HEK293 (cell line): ENCODE measurements around the gene CALHM2.

Experiments used
- CTCF ChIA-PET: fragments of 350-600 bp; formaldehyde crosslinking; extraction: SDS; loops from one replicate; lab custom pipeline; 2021; ENCODE audit warnings: antibody characterized with exemption; lab: Yijun Ruan, JAX
- POLR2A ChIA-PET: fragments of 300-600 bp; formaldehyde crosslinking; extraction: SDS; loops from one replicate; lab custom pipeline; 2020; ENCODE audit warnings: antibody characterized with exemption, inconsistent platforms; lab: Yijun Ruan, JAX
- H3K27ac ChIP-seq: fragments of 200-500 bp; sonication (Bioruptor generic); 2 replicates; pipeline ENCODE4 v1.5.1; 2014; ENCODE audit warnings: low read depth, low read length, control low read depth, inconsistent platforms; ENCODE audit errors: extremely low read depth
- H3K36me3 ChIP-seq, 2 experiments: fragments of 200-500 bp in 1 of 2; sonication (Bioruptor generic) in 1 of 2; 1 replicate in 1 of 2; 2 replicates in 1 of 2; pipeline ENCODE4 v1.5.1; 2014 to 2017; ENCODE audit warnings: inconsistent platforms in 2 of 2, low read length in 2 of 2; ENCODE audit not compliant: control insufficient read depth in 2 of 2, insufficient read depth in 1 of 2
- H3K4me1 ChIP-seq: fragments of 200-500 bp; sonication (Bioruptor generic); 2 replicates; pipeline ENCODE4 v1.5.1; 2014; ENCODE audit warnings: mild to moderate bottlenecking, low read length, inconsistent platforms; ENCODE audit not compliant: control insufficient read depth, insufficient read depth
- H3K4me3 ChIP-seq: 2 replicates; pipeline ENCODE4 v1.5.1; 2011; ENCODE audit warnings: low read depth, mild to moderate bottlenecking, control low read depth, low read length, moderate library complexity
- H3K9me3 ChIP-seq: fragments of 200-500 bp; sonication (Bioruptor generic); 2 replicates; pipeline ENCODE4 v1.5.1; 2014; ENCODE audit warnings: low read depth, low read length, inconsistent platforms; ENCODE audit not compliant: control insufficient read depth, insufficient read depth
- GLIS2 ChIP-seq: fragments of 450-650 bp; formaldehyde crosslinking; IDR thresholded peaks from 2 replicates; pipeline ENCODE4 v1.5.1; 2016; ENCODE audit warnings: missing biosample characterization, missing genetic modification characterization
- KLF9 ChIP-seq: fragments of 450-650 bp; formaldehyde crosslinking; IDR thresholded peaks from 2 replicates; pipeline ENCODE4 v1.5.1; 2016; ENCODE audit warnings: missing biosample characterization, missing genetic modification characterization, low read depth
- REPIN1 ChIP-seq: fragments of 450-650 bp; formaldehyde crosslinking; IDR thresholded peaks from 2 replicates; pipeline ENCODE4 v1.5.1; 2017; ENCODE audit warnings: missing biosample characterization, missing genetic modification characterization, low read depth
- ZEB2 ChIP-seq: fragments of 450-650 bp; formaldehyde crosslinking; IDR thresholded peaks from 2 replicates; pipeline ENCODE4 v1.5.1; 2016; ENCODE audit warnings: missing biosample characterization, missing genetic modification characterization
- ZNF132 ChIP-seq: fragments of 450-650 bp; formaldehyde crosslinking; IDR thresholded peaks from 2 replicates; pipeline ENCODE4 v1.5.1; 2017; ENCODE audit warnings: missing biosample characterization, missing genetic modification characterization, borderline replicate concordance
- ZNF350 ChIP-seq: fragments of 450-650 bp; formaldehyde crosslinking; IDR thresholded peaks from 2 replicates; pipeline ENCODE4 v1.5.0; 2017; ENCODE audit warnings: missing biosample characterization, mild to moderate bottlenecking, missing genetic modification characterization
- ZNF398 ChIP-seq: fragments of 450-650 bp; formaldehyde crosslinking; IDR thresholded peaks from 2 replicates; pipeline ENCODE4 v1.5.1; 2017; ENCODE audit warnings: missing biosample characterization, missing genetic modification characterization
- TF ChIP-seq, protein P1 (sequence below): sonication (generic); formaldehyde crosslinking; IDR thresholded peaks from 2 replicates; pipeline ENCODE4 v1.8.1; 2022; ENCODE audit warnings: mild to moderate bottlenecking, moderate library complexity, missing genetic modification reagents
- TF ChIP-seq, protein P2 (sequence below): fragments of 450-650 bp; formaldehyde crosslinking; IDR thresholded peaks from 2 replicates; pipeline ENCODE4 v1.5.1; 2016; ENCODE audit warnings: missing biosample characterization, missing genetic modification characterization, low read depth
- TF ChIP-seq, protein P3 (sequence below): fragments of 450-650 bp; formaldehyde crosslinking; IDR thresholded peaks from 2 replicates; pipeline ENCODE4 v1.5.1; 2017; ENCODE audit warnings: missing biosample characterization, missing genetic modification characterization
- TF ChIP-seq, protein P4 (sequence below): fragments of 450-650 bp; formaldehyde crosslinking; conservative IDR thresholded peaks from 2 replicates; pipeline ENCODE4 v1.5.1; 2016; ENCODE audit warnings: low read depth, missing biosample characterization, missing genetic modification characterization

The CALHM2 gene

GRCh38 chr10:103452506-103453230 is 498 bp upstream of the CALHM2 start:
- H3K9me3 ChIP-seq, result no peaks in the 10 kb centered on the region
- peaks cover 5 to 25% of the 10 kb centered on the region in 2 experiments; a peak in 2 of 3 replicates for H3K36me3 ChIP-seq
- ChIA-PET CTCF (interaction anchor here (1.0 kb wide), 1 partner anchor 33 kb away, joined by 3 read pairs; no protein-coding TSS in a partner anchor), POLR2A (interaction anchor here (1.5 to 1.9 kb wide), 2 partner anchors 13 to 85 kb away, joined by 3 to 5 read pairs; partner anchors contain the start of gene TAF5)
- peaks cover 9% of the 10 kb centered on the region for H3K4me1 ChIP-seq
- TF ChIP-seq, protein P1, sequence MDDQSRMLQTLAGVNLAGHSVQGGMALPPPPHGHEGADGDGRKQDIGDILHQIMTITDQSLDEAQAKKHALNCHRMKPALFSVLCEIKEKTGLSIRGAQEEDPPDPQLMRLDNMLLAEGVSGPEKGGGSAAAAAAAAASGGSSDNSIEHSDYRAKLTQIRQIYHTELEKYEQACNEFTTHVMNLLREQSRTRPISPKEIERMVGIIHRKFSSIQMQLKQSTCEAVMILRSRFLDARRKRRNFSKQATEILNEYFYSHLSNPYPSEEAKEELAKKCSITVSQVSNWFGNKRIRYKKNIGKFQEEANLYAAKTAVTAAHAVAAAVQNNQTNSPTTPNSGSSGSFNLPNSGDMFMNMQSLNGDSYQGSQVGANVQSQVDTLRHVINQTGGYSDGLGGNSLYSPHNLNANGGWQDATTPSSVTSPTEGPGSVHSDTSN (CRISPR knock-in tag), result 0 out of 2 replicates have a peak, but pooled peaks have one; percentile 23
- TF ChIP-seq ZEB2 (tag by site-specific recombination) (no peak), REPIN1 (tag by site-specific recombination) (no peak), ZNF132 (tag by site-specific recombination) (no peak), KLF9 (tag by site-specific recombination) (no peak), ZNF398 (tag by site-specific recombination) (no peak), ZNF350 (no peak), GLIS2 (peak; percentile 20; the same call in 1 of the 2 replicates)
- TF ChIP-seq, protein P2, sequence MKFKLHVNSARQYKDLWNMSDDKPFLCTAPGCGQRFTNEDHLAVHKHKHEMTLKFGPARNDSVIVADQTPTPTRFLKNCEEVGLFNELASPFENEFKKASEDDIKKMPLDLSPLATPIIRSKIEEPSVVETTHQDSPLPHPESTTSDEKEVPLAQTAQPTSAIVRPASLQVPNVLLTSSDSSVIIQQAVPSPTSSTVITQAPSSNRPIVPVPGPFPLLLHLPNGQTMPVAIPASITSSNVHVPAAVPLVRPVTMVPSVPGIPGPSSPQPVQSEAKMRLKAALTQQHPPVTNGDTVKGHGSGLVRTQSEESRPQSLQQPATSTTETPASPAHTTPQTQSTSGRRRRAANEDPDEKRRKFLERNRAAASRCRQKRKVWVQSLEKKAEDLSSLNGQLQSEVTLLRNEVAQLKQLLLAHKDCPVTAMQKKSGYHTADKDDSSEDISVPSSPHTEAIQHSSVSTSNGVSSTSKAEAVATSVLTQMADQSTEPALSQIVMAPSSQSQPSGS (tag by site-specific recombination), result no peak
- TF ChIP-seq, protein P3, sequence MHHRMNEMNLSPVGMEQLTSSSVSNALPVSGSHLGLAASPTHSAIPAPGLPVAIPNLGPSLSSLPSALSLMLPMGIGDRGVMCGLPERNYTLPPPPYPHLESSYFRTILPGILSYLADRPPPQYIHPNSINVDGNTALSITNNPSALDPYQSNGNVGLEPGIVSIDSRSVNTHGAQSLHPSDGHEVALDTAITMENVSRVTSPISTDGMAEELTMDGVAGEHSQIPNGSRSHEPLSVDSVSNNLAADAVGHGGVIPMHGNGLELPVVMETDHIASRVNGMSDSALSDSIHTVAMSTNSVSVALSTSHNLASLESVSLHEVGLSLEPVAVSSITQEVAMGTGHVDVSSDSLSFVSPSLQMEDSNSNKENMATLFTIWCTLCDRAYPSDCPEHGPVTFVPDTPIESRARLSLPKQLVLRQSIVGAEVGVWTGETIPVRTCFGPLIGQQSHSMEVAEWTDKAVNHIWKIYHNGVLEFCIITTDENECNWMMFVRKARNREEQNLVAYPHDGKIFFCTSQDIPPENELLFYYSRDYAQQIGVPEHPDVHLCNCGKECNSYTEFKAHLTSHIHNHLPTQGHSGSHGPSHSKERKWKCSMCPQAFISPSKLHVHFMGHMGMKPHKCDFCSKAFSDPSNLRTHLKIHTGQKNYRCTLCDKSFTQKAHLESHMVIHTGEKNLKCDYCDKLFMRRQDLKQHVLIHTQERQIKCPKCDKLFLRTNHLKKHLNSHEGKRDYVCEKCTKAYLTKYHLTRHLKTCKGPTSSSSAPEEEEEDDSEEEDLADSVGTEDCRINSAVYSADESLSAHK (tag by site-specific recombination), result peak; percentile 87
- TF ChIP-seq, protein P4, sequence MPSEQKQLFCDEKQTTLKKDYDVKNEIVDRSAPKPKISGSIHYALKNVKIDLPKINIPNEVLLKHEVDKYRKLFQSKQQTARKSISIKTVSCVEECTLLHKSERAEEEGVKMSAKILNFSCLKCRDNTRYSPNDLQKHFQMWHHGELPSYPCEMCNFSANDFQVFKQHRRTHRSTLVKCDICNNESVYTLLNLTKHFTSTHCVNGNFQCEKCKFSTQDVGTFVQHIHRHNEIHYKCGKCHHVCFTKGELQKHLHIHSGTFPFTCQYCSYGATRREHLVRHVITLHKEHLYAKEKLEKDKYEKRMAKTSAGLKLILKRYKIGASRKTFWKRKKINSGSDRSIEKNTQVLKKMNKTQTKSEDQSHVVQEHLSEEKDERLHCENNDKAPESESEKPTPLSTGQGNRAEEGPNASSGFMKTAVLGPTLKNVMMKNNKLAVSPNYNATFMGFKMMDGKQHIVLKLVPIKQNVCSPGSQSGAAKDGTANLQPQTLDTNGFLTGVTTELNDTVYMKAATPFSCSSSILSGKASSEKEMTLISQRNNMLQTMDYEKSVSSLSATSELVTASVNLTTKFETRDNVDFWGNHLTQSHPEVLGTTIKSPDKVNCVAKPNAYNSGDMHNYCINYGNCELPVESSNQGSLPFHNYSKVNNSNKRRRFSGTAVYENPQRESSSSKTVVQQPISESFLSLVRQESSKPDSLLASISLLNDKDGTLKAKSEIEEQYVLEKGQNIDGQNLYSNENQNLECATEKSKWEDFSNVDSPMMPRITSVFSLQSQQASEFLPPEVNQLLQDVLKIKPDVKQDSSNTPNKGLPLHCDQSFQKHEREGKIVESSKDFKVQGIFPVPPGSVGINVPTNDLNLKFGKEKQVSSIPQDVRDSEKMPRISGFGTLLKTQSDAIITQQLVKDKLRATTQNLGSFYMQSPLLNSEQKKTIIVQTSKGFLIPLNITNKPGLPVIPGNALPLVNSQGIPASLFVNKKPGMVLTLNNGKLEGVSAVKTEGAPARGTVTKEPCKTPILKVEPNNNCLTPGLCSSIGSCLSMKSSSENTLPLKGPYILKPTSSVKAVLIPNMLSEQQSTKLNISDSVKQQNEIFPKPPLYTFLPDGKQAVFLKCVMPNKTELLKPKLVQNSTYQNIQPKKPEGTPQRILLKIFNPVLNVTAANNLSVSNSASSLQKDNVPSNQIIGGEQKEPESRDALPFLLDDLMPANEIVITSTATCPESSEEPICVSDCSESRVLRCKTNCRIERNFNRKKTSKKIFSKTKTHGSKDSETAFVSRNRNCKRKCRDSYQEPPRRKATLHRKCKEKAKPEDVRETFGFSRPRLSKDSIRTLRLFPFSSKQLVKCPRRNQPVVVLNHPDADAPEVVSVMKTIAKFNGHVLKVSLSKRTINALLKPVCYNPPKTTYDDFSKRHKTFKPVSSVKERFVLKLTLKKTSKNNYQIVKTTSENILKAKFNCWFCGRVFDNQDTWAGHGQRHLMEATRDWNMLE (tag by site-specific recombination), result no peak
- peak overlapping the region; percentile 77; the same call in 1 of the 2 replicates for H3K27ac ChIP-seq
- peak overlapping the region; percentile 60 for H3K4me3 ChIP-seq
